Measurements from ENCODE around the gene RHCE. TPM values are rescaled to one million over a fixed set of nuclear protein-coding genes. Genes with fewer than 3 reads are reported as not detected.
A peak's percentile ranks its signal among the peaks of the same experiment; 100 is the strongest.
"Not testable (repeated sequence)": the region's sequence is repeated elsewhere in the genome, so short reads cannot be mapped to it uniquely, and the experiment has no call there.

Gene RHCE
- total RNA-seq, 1 experiment from 2014 or later: 0.37 TPM

- peak; percentile 41 for DNase-seq (ENCODE audit: low read depth, low spot score)
Observed at GRCh38 chr1:25329950-25330349, 90.7 kb downstream of the RHCE start.

GRCh38 chr1:25329336-25329735 is 91.3 kb downstream of the RHCE start:
- in situ Hi-C loops (cut with HindIII; ENCODE audit: low pct_unique_long_range_greater_than_20kb, low sequenced_read_pairs): not testable (repeated sequence)
- DNase-seq (ENCODE audit: low read depth, low spot score): peak; percentile 32

More at GRCh38 chr1:25329950-25330349, 90.7 kb downstream of the RHCE start:
- in situ Hi-C loops (cut with HindIII; ENCODE audit: low pct_unique_long_range_greater_than_20kb, low sequenced_read_pairs): not testable (repeated sequence)

- DNase-seq (ENCODE audit: low read depth, low spot score); in situ Hi-C loops (cut with HindIII; ENCODE audit: low pct_unique_long_range_greater_than_20kb, low sequenced_read_pairs): not testable (repeated sequence)
Observed at GRCh38 chr1:25328791-25329185, 91.8 kb downstream of the RHCE start.

GRCh38 chr1:25327864-25328790 is 92.5 kb downstream of the RHCE start:
- DNase-seq (ENCODE audit: low read depth, low spot score); in situ Hi-C loops (cut with HindIII; ENCODE audit: low pct_unique_long_range_greater_than_20kb, low sequenced_read_pairs): not testable (repeated sequence)

- in situ Hi-C loops (cut with HindIII; ENCODE audit: low pct_unique_long_range_greater_than_20kb, low sequenced_read_pairs); DNase-seq (ENCODE audit: low read depth, low spot score): not testable (repeated sequence)
Observed at GRCh38 chr1:25324407-25324806, 96.2 kb downstream of the RHCE start.

- DNase-seq (ENCODE audit: low read depth, low spot score); in situ Hi-C loops (cut with HindIII; ENCODE audit: low pct_unique_long_range_greater_than_20kb, low sequenced_read_pairs): not testable (repeated sequence)
Observed at GRCh38 chr1:25322127-25322526, 98.5 kb downstream of the RHCE start.

- in situ Hi-C loops (cut with HindIII; ENCODE audit: low pct_unique_long_range_greater_than_20kb, low sequenced_read_pairs); DNase-seq (ENCODE audit: low read depth, low spot score): not testable (repeated sequence)
Observed at GRCh38 chr1:25320314-25320938, 100.2 kb downstream of the RHCE start.

- in situ Hi-C loops (cut with HindIII; ENCODE audit: low pct_unique_long_range_greater_than_20kb, low sequenced_read_pairs); DNase-seq (ENCODE audit: low read depth, low spot score): not testable (repeated sequence)
Observed at GRCh38 chr1:25312806-25313470, 107.7 kb downstream of the RHCE start.

Other genes with a start within 250 kb of the RHCE start
- gene SYF2, start 188.3 kb downstream of the RHCE start, total RNA-seq (2014; rRNA removed; shearing (Covaris generic)): 63.5 and 67.4 TPM in 2 replicates
- gene RSRP1, start 173.4 kb downstream of the RHCE start, total RNA-seq (2014; rRNA removed; shearing (Covaris generic)): 34.1 and 35.5 TPM in 2 replicates
- gene RHD, start 148.3 kb downstream of the RHCE start, total RNA-seq (2014; rRNA removed; shearing (Covaris generic)): 1.2 and 2.2 TPM in 2 replicates
- gene TMEM50A, start 82.5 kb downstream of the RHCE start, total RNA-seq (2014; rRNA removed; shearing (Covaris generic)): 94.6 and 99.5 TPM in 2 replicates
- 18.5 and 19.7 TPM in 2 replicates for gene MACO1, start 10.1 kb upstream of the RHCE start, total RNA-seq (2014; rRNA removed; shearing (Covaris generic))
- 13.4 and 13.7 TPM in 2 replicates for gene LDLRAP1, start 122.8 kb upstream of the RHCE start, total RNA-seq (2014; rRNA removed; shearing (Covaris generic))
- gene MAN1C1, start 196.0 kb upstream of the RHCE start, total RNA-seq (2014; rRNA removed; shearing (Covaris generic)): 0.40 and 0.67 TPM in 2 replicates

Data from SK-MEL-5 (cell line).